MM.1S (cell line): ENCODE measurements around the gene PTPRN2.

ENCODE experiments used
- DNase-seq: peaks from one replicate; pipeline ENCODE4 v3.0.0-alpha.2; 2015
- H2AFZ ChIP-seq: fragments of 300-600 bp; sonication (generic); 2 replicates; pipeline ENCODE4 v1.6.0; 2016; ENCODE audit warnings: antibody characterized with exemption, low read length
- H3F3A ChIP-seq: fragments of 300-600 bp; sonication (generic); 2 replicates; pipeline ENCODE4 v1.6.1; 2016; ENCODE audit warnings: mild to moderate bottlenecking, antibody characterized with exemption, low read length, moderate library complexity, mixed read lengths; ENCODE audit not compliant: insufficient read depth
- H3K27ac ChIP-seq: fragments of 300-600 bp; sonication (generic); 2 replicates; pipeline ENCODE4 v1.5.1; 2016; ENCODE audit warnings: mild to moderate bottlenecking, low read length
- H3K27me3 ChIP-seq: fragments of 300-600 bp; sonication (generic); replicated peaks from 2 replicates; pipeline ENCODE4 v1.6.0; 2016; ENCODE audit warnings: low read length; ENCODE audit not compliant: insufficient read depth
- H3K36me3 ChIP-seq: fragments of 300-600 bp; sonication (generic); replicated peaks from 2 replicates; pipeline ENCODE4 v1.6.1; 2016; ENCODE audit warnings: mild to moderate bottlenecking, low read length, mixed read lengths; ENCODE audit not compliant: insufficient read depth
- H3K4me1 ChIP-seq: fragments of 300-600 bp; sonication (generic); 2 replicates; pipeline ENCODE4 v1.6.1; 2016; ENCODE audit warnings: low read length, mixed read lengths
- H3K4me2 ChIP-seq: fragments of 300-600 bp; sonication (generic); 2 replicates; pipeline ENCODE4 v1.6.0; 2016; ENCODE audit warnings: low read depth, low read length
- H3K4me3 ChIP-seq: fragments of 300-600 bp; sonication (generic); 2 replicates; pipeline ENCODE4 v1.5.1; 2016; ENCODE audit warnings: low read length, mixed read lengths
- H3K79me2 ChIP-seq: fragments of 300-600 bp; sonication (generic); 2 replicates; pipeline ENCODE4 v1.6.1; 2016; ENCODE audit warnings: mixed run types, low read length, mixed read lengths
- H3K9ac ChIP-seq: fragments of 300-600 bp; sonication (generic); 2 replicates; pipeline ENCODE4 v1.6.1; 2016; ENCODE audit warnings: low read length, mixed read lengths
- H3K9me2 ChIP-seq: fragments of 300-600 bp; sonication (generic); replicated peaks from 2 replicates; pipeline ENCODE4 v1.6.1; 2016; ENCODE audit warnings: mild to moderate bottlenecking, low read length, mixed read lengths; ENCODE audit not compliant: insufficient read depth
- H3K9me3 ChIP-seq: fragments of 300-600 bp; sonication (generic); replicated peaks from 2 replicates; pipeline ENCODE4 v1.6.1; 2016; ENCODE audit warnings: mild to moderate bottlenecking, low read length, mixed read lengths; ENCODE audit not compliant: insufficient read depth
- H4K20me1 ChIP-seq: fragments of 300-600 bp; sonication (generic); 2 replicates; pipeline ENCODE4 v1.6.1; 2016; ENCODE audit warnings: mild to moderate bottlenecking, low read length, moderate library complexity, mixed read lengths; ENCODE audit not compliant: insufficient read depth
- EZH2 ChIP-seq: fragments of 300-600 bp; sonication (generic); optimal IDR thresholded peaks from 2 replicates; pipeline ENCODE3; 2017; ENCODE audit warnings: low read depth, mild to moderate bottlenecking, antibody characterized with exemption, low read length, mixed read lengths
- EZH2phosphoT487 ChIP-seq: fragments of 300-600 bp; sonication (generic); IDR thresholded peaks from 2 replicates; pipeline ENCODE4 v1.6.1; 2018; ENCODE audit warnings: antibody characterized with exemption, low read length
- TF ChIP-seq, protein P1 (sequence below): fragments of 300-600 bp; sonication (generic); IDR thresholded peaks from 2 replicates; pipeline ENCODE4 v1.5.1; 2016; ENCODE audit warnings: antibody characterized with exemption, low read length, mixed read lengths

Gene PTPRN2

DNA sequence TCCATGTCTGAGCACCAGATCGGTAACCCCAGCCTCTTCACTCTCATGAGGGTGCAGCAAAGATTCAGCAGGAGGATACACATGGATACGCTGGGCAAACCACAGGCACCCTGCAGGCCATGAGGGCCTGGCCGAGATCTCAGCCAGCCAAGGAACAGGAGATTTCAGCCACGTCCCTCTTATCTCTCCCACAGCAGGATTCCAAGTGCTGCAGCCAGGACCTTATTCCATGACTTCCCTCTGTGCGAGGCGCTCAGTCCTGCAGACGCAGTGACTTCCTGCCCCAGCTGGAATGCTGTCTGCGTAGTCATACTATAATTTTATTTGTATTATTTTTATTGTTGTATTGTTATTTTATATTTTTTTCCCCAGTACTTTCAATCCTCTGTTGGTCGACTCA is 66.8 kb downstream of the PTPRN2 start:
- Histone ChIP-seq H3K4me1 (no peaks in the 10 kb centered on the region), H3K9ac (no peak overlapping the region), H3K9me3 (no peaks in the 10 kb centered on the region), H3K27me3 (peaks cover 55% of the 10 kb centered on the region), H3K27ac (no peak overlapping the region), H4K20me1 (no peaks in the 10 kb centered on the region), H3K36me3 (no peaks in the 10 kb centered on the region), H3K4me3 (no peak overlapping the region), H3K9me2 (no peaks in the 10 kb centered on the region), H3K4me2 (no peak overlapping the region), H3F3A (no peaks in the 10 kb centered on the region), H3K79me2 (no peaks in the 10 kb centered on the region), H2AFZ (no peak overlapping the region)
- TF ChIP-seq, protein P1, sequence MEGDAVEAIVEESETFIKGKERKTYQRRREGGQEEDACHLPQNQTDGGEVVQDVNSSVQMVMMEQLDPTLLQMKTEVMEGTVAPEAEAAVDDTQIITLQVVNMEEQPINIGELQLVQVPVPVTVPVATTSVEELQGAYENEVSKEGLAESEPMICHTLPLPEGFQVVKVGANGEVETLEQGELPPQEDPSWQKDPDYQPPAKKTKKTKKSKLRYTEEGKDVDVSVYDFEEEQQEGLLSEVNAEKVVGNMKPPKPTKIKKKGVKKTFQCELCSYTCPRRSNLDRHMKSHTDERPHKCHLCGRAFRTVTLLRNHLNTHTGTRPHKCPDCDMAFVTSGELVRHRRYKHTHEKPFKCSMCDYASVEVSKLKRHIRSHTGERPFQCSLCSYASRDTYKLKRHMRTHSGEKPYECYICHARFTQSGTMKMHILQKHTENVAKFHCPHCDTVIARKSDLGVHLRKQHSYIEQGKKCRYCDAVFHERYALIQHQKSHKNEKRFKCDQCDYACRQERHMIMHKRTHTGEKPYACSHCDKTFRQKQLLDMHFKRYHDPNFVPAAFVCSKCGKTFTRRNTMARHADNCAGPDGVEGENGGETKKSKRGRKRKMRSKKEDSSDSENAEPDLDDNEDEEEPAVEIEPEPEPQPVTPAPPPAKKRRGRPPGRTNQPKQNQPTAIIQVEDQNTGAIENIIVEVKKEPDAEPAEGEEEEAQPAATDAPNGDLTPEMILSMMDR: no peak
- TF ChIP-seq EZH2: no peak
- no peak for TF ChIP-seq EZH2phosphoT487
- no peak for DNase-seq

DNA sequence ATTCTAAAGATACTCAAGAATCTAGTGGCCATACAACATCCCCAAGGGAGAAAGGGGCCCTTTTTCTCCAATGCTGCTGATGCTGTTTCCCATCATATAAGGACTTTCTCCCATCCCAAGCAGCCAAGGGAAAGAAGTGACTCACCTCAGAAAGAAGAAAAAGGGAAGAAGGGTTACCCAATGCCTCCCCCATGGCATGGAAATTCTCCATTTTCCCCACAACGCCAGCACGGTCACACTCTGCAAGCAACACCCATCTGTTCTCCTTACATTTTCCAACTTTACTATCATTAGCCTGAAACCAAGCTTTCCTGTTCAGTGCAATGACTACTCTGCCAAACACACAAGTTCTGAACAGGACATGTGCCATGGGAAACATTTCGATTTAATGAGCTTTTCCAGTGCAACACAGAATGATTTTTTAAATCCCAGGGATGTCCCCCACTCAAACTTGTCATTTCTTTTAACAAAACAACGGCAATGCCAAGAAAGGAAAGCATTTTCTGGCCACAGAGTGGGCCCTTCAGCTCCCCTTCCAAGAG is 67.9 kb downstream of the PTPRN2 start:
- DNase-seq: no peak
- Histone ChIP-seq H4K20me1 (no peaks in the 10 kb centered on the region), H3K27me3 (peaks cover 51% of the 10 kb centered on the region), H2AFZ (no peak overlapping the region), H3K4me2 (no peak overlapping the region), H3K79me2 (no peaks in the 10 kb centered on the region), H3K36me3 (no peaks in the 10 kb centered on the region), H3K9ac (no peak overlapping the region), H3K9me3 (no peaks in the 10 kb centered on the region), H3K4me3 (no peak overlapping the region), H3K4me1 (no peaks in the 10 kb centered on the region), H3F3A (no peaks in the 10 kb centered on the region), H3K27ac (no peak overlapping the region), H3K9me2 (no peaks in the 10 kb centered on the region)
- TF ChIP-seq EZH2 (no peak), EZH2phosphoT487 (no peak)
- TF ChIP-seq, protein P1: no peak

DNA sequence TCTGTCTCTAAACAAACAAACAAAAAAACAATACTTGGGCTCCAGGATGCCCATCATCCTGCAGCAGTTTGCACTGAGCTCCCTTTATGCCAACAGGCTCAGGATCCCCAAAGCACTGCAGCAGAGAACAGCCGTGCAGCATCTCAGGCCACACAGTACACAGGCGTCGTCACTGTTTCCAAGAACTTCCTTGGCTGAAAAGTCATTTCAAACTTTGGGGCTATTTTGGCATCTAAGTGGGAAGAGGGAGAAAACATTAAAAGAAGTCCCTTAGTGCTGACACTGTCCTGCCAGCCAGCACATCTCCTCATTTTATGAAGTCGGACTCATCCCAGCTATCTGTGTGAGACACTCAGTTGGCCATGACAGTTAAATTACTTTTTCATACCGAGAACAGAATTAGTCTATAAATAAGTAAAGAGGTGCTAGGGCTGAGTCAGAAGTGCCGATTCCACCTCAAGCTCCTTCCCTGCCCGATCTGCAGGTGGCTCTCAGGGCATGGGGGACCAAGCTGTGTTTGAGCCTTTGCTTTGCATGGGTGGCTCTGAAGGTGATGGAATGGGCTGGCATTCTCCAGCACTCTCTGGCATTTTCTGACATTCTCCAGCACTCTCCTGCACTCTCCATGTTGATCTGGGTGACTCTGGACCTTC is 68.5 kb downstream of the PTPRN2 start:
- no peak for DNase-seq
- H3K36me3 ChIP-seq: no peaks in the 10 kb centered on the region
- H4K20me1 ChIP-seq: no peaks in the 10 kb centered on the region
- no peak overlapping the region for H3K27ac ChIP-seq
- no peaks in the 10 kb centered on the region for H3F3A ChIP-seq
- H3K4me3 ChIP-seq: no peak overlapping the region
- H3K9ac ChIP-seq: no peak overlapping the region
- no peak for TF ChIP-seq EZH2
- TF ChIP-seq, protein P1: no peak
- H3K9me2 ChIP-seq: no peaks in the 10 kb centered on the region
- no peaks in the 10 kb centered on the region for H3K9me3 ChIP-seq
- H3K79me2 ChIP-seq: no peaks in the 10 kb centered on the region
- no peak overlapping the region for H3K4me2 ChIP-seq
- H3K4me1 ChIP-seq: no peaks in the 10 kb centered on the region
- H2AFZ ChIP-seq: no peak overlapping the region
- H3K27me3 ChIP-seq: peaks cover 54% of the 10 kb centered on the region
